CD14-positive monocyte (primary cell): ENCODE data around the gene CEACAM6. TPM values are rescaled to one million over a fixed set of nuclear protein-coding genes. Genes with fewer than 3 reads are reported as not detected.
A peak's percentile ranks its signal among the peaks of the same experiment; 100 is the strongest.

Experiments
- DNase-seq, 3 donors: peaks; one replicate each; pipeline ENCODE4 v3.0.0-alpha.2; 2011 to 2022
- H2AFZ ChIP-seq: 2 replicates; pipeline ENCODE4 v1.6.0; 2012; ENCODE audit warnings: mild to moderate bottlenecking, low read depth, low read length, inconsistent platforms; ENCODE audit not compliant: insufficient read depth, poor library complexity, severe bottlenecking
- H3K27ac ChIP-seq, 2 donors: 1 replicate in 1 of 2; 2 replicates in 1 of 2; pipeline ENCODE4 v1.5.1; 2012 to 2013; ENCODE audit warnings: low read length in 2 of 2, control low read depth in 1 of 2, inconsistent platforms in 1 of 2, low read depth in 1 of 2, mild to moderate bottlenecking in 1 of 2
- H3K27me3 ChIP-seq, 2 donors: one replicate each; pipeline versions ENCODE4 v1.6.0 to v1.6.1; 2011 to 2013; ENCODE audit warnings: low read length in 2 of 2; ENCODE audit not compliant: control insufficient read depth in 2 of 2, insufficient read depth in 2 of 2
- H3K36me3 ChIP-seq, 2 donors: replicated peaks in 1 of 2; 1 replicate in 1 of 2; 2 replicates in 1 of 2; pipeline versions ENCODE4 v1.5.1 to v1.6.1; 2012 to 2013; ENCODE audit warnings: low read length in 2 of 2, control low read depth in 1 of 2, inconsistent platforms in 1 of 2, mild to moderate bottlenecking in 1 of 2; ENCODE audit not compliant: insufficient read depth in 2 of 2, control insufficient read depth in 1 of 2
- H3K4me1 ChIP-seq, 2 donors: 1 replicate in 1 of 2; 2 replicates in 1 of 2; pipeline versions ENCODE4 v1.5.1 to v1.6.1; 2012 to 2013; ENCODE audit warnings: low read length in 2 of 2, control low read depth in 1 of 2, inconsistent platforms in 1 of 2, mild to moderate bottlenecking in 1 of 2, moderate library complexity in 1 of 2; ENCODE audit not compliant: insufficient read depth in 2 of 2, control insufficient read depth in 1 of 2
- H3K4me2 ChIP-seq: replicated peaks from 2 replicates; pipeline ENCODE3; 2012; ENCODE audit warnings: low read length, moderate library complexity, mild to moderate bottlenecking; ENCODE audit not compliant: poor library complexity, severe bottlenecking; ENCODE audit errors: extremely low read depth
- H3K4me3 ChIP-seq, 3 experiments: fragments of 200-600 bp in 1 of 3; sonication (generic) in 1 of 3; replicated peaks in 1 of 3; 1 replicate in 2 of 3; 2 replicates in 1 of 3; pipeline ENCODE4 v1.5.1; 2011 to 2013; ENCODE audit warnings: low read length in 3 of 3, mild to moderate bottlenecking in 3 of 3, control low read depth in 2 of 3, low read depth in 2 of 3, inconsistent platforms in 1 of 3, moderate library complexity in 1 of 3
- H3K79me2 ChIP-seq: 2 replicates; pipeline ENCODE4 v1.6.0; 2012; ENCODE audit warnings: mild to moderate bottlenecking, control low read depth, inconsistent platforms, low read length, moderate library complexity; ENCODE audit not compliant: insufficient read depth
- H3K9ac ChIP-seq: 2 replicates; pipeline ENCODE4 v1.6.0; 2017; ENCODE audit warnings: low read length, mild to moderate bottlenecking; ENCODE audit not compliant: insufficient read depth, poor library complexity, severe bottlenecking
- H3K9me3 ChIP-seq, 2 donors: replicated peaks in 1 of 2; 1 replicate in 1 of 2; 2 replicates in 1 of 2; pipeline versions ENCODE4 v1.5.1 to v1.6.1; 2012 to 2013; ENCODE audit warnings: low read length in 2 of 2, control low read depth in 1 of 2; ENCODE audit not compliant: control insufficient read depth in 1 of 2, insufficient read depth in 1 of 2
- H4K20me1 ChIP-seq: 2 replicates; pipeline ENCODE4 v1.6.0; 2012; ENCODE audit warnings: mild to moderate bottlenecking, low read length, control low read depth, moderate library complexity; ENCODE audit not compliant: insufficient read depth
- H3K27ac Mint-ChIP-seq, 7 donors: one replicate each; pipeline ENCODE4 v1.8.0; 2020; ENCODE audit warnings: mild to moderate bottlenecking in 7 of 7, mixed read lengths in 7 of 7, moderate library complexity in 6 of 7, inconsistent platforms in 2 of 7
- H3K27me3 Mint-ChIP-seq, 3 donors: one replicate each; pipeline ENCODE4 v1.8.0; 2021 to 2022; ENCODE audit warnings: low read depth in 3 of 3, mild to moderate bottlenecking in 3 of 3, mixed read lengths in 3 of 3, moderate library complexity in 3 of 3, inconsistent platforms in 1 of 3
- H3K36me3 Mint-ChIP-seq, 2 donors: one replicate each; pipeline ENCODE4 v1.8.0; 2020; ENCODE audit warnings: mixed read lengths in 2 of 2, inconsistent platforms in 1 of 2, mild to moderate bottlenecking in 1 of 2
- H3K4me1 Mint-ChIP-seq: one replicate; pipeline ENCODE4 v1.8.0; 2020; ENCODE audit warnings: mild to moderate bottlenecking, mixed read lengths
- H3K4me3 Mint-ChIP-seq, 2 donors: one replicate each; pipeline ENCODE4 v1.8.0; 2020; ENCODE audit warnings: mild to moderate bottlenecking in 2 of 2, mixed read lengths in 2 of 2, moderate library complexity in 1 of 2
- H3K9me3 Mint-ChIP-seq, 7 donors: one replicate each; pipeline ENCODE4 v1.8.0; 2020 to 2022; ENCODE audit warnings: mixed read lengths in 7 of 7, mild to moderate bottlenecking in 6 of 7, moderate library complexity in 6 of 7, inconsistent platforms in 2 of 7
- CTCF ChIP-seq: fragments of 200-600 bp; IDR thresholded peaks from one replicate; pipeline ENCODE4 v1.8.0; 2022; ENCODE audit warnings: antibody characterized with exemption, mild to moderate bottlenecking
- WGBS: methylation state at CpG from one replicate; pipeline ENCODE4 v1.1.5; 2013; ENCODE audit warnings: missing lambda C conversion rate; ENCODE audit not compliant: insufficient coverage; 5-methylcytosine and 5-hydroxymethylcytosine counted together
- intact Hi-C, 2 donors: fragments of 100-400 bp; cut with micrococcal nuclease; formaldehyde crosslinking; loops; one replicate each; pipeline versions ENCODE4 v1.15.0 to v1.15.1; 2023
- polyA plus RNA-seq, 3 donors: library from polyadenylated mRNA; depleted of rRNA in 1 of 3; unstranded in 2 of 3; stranded (reverse) in 1 of 3; fragments of 300-500 nt in 2 of 3; fragments of >200 nt in 1 of 3; fragmentation: Illumina TruSeq in 2 of 3; gene quantifications; 1 replicate in 2 of 3; 2 replicates in 1 of 3; pipeline ENCODE4 v1.2.3, GENCODE V29; 2012 to 2021

The CEACAM6 gene
- polyA plus RNA-seq, 3 donors = 0.07 TPM; not detected in 2

- peak overlapping the region in 2 of 3 experiments; percentile 28 to 62 for H3K4me3 ChIP-seq
- no peaks in the 10 kb centered on the region for H4K20me1 ChIP-seq
- peak overlapping the region; percentile 50 to 65 for H3K27ac ChIP-seq
- Mint-ChIP-seq H3K9me3 (peaks cover 5 to 13% (median 7%) of the 10 kb centered on the region in 7 donors), H3K4me3 (peak overlapping the region; percentile 57 to 80), H3K27me3 (peaks cover 7 to 13% (median 9%) of the 10 kb centered on the region in 3 donors), H3K36me3 (peaks cover 18 to 30% of the 10 kb centered on the region in 2 donors), H3K27ac (peak overlapping the region; percentile 57 to 96 (median 87)), H3K4me1 (peaks cover 71% of the 10 kb centered on the region)
- no peak overlapping the region for H2AFZ ChIP-seq
- H3K36me3 ChIP-seq = no peaks in the 10 kb centered on the region
- H3K79me2 ChIP-seq = peaks cover 9% of the 10 kb centered on the region
- DNase-seq = no peak
- H3K9me3 ChIP-seq = peaks cover 0 to 9% of the 10 kb centered on the region in 2 donors
- no peak for TF ChIP-seq CTCF
- H3K9ac ChIP-seq = peak overlapping the region; percentile 35
- peaks cover 63 to 72% of the 10 kb centered on the region in 2 donors for H3K4me1 ChIP-seq
- H3K27me3 ChIP-seq = peaks cover 2% of the 10 kb centered on the region in 2 donors
- no CpG with 5 or more reads among the region's 1 CpG for WGBS
- H3K4me2 ChIP-seq = peak overlapping the region; percentile 58
- intact Hi-C loops = loop anchor here in 1 of 2 donors (2.0 kb wide), 1 partner anchor 14 kb away; no protein-coding TSS in a partner anchor
Observed at GRCh38 chr19:41796901-41797300, 41.6 kb downstream of the CEACAM6 start.

DNA sequence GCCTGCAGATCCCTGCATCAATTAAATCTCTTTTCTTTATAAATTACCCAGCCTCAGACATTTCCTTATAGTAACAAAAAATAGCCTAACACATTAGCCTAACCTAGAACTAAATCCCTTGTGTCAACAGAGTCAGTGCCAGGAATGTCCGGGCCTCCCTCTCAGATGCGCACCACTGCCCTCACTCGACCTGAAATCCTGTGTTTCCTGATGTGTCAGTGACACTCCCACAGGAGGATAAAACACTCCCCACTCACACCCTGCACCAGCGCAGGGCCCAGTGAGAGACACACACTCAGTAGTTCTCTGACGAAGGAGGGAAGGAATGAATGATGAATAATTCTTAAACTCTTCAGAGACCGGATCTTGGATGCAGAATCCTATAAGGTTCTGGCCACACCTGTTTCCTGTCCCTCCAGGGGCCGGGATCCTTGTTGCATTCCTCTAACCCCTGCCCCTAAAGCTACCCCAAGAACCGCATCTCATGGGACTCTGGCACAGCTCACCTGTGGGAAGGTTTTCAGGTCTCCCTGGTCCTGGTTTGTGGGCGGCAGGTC is 44.2 kb downstream of the CEACAM6 start:
- intact Hi-C loops = no loop called here
- peaks cover 82 to 95% of the 10 kb centered on the region in 2 donors for H3K4me1 ChIP-seq
- peaks cover 9% of the 10 kb centered on the region for H3K79me2 ChIP-seq
- no peaks in the 10 kb centered on the region for H3K36me3 ChIP-seq
- Mint-ChIP-seq H3K27ac (peak overlapping the region in 2 of 7 donors; percentile 32 to 61), H3K9me3 (peaks cover 5 to 13% (median 7%) of the 10 kb centered on the region in 7 donors), H3K4me1 (peaks cover 90% of the 10 kb centered on the region), H3K36me3 (peaks cover 15 to 30% of the 10 kb centered on the region in 2 donors), H3K27me3 (peaks cover 0 to 3% (median 2%) of the 10 kb centered on the region in 3 donors), H3K4me3 (peak overlapping the region in 1 of 2 donors; percentile 67)
- H3K9me3 ChIP-seq = peaks cover 0 to 9% of the 10 kb centered on the region in 2 donors
- H3K4me2 ChIP-seq = peak overlapping the region; percentile 34
- H3K27ac ChIP-seq = no peak overlapping the region
- no peak for DNase-seq
- H3K9ac ChIP-seq = no peak overlapping the region
- TF ChIP-seq CTCF = no peak
- H4K20me1 ChIP-seq = no peaks in the 10 kb centered on the region
- WGBS = 80% methylated on average over 1 of the region's 9 CpGs
- no peak overlapping the region for H2AFZ ChIP-seq
- no peaks in the 10 kb centered on the region for H3K27me3 ChIP-seq
- H3K4me3 ChIP-seq = peak overlapping the region in 1 of 3 experiments; percentile 62
